Measurements from ENCODE around the gene MIS18A. TPM values are rescaled to one million over a fixed set of nuclear protein-coding genes. Genes with fewer than 3 reads are reported as not detected.
"Not testable (repeated sequence)": the region's sequence is repeated elsewhere in the genome, so short reads cannot be mapped to it uniquely, and the experiment has no call there.

MIS18A gene
- total and polyA plus RNA-seq, 7 donors, result 2.4 to 12.0 (median 6.4) TPM

DNA sequence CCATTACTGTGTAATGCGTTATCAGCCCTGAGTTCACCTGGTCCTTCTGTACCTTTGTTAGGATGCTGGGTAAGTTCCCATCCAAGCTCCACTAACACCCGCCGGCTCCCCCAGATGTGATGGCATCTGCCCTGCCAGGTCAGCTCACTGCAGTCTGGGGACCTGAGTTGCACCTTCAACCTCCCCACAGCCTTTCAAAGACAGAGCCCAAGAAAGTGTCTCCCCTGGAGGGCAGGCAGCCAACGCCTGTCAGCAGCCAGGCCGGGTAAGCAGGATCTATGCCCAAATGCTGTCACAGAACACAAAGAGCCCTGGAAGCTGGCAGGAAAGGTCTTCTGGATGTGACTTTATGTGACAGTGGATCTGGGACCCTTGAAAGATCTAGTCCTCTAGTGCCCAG is 33.5 kb upstream of the MIS18A start:
- WGBS, 2 donors, result 94 to 96% methylated on average over 5 of the region's 5 CpGs
- intact Hi-C loops (cut with DNase I), result no loop called here
- no peak for DNase-seq
- H3K27ac ChIP-seq, result no peak overlapping the region
- H3K4me3 ChIP-seq, result no peak overlapping the region
- H3K36me3 ChIP-seq, result peaks cover 2 to 73% (median 23%) of the 10 kb centered on the region in 4 donors
- H3K4me1 ChIP-seq, result no peaks in the 10 kb centered on the region
- H3K9me3 ChIP-seq, result no peaks in the 10 kb centered on the region
- no peaks in the 10 kb centered on the region for H3K27me3 ChIP-seq
- TF ChIP-seq POLR2AphosphoS5 (IDR thresholded peaks at IDR 0.05) (no peak), EP300 (IDR thresholded peaks at IDR 0.05) (no peak), POLR2A (IDR thresholded peaks at IDR 0.05) (no peak)
- TF ChIP-seq, protein P1, sequence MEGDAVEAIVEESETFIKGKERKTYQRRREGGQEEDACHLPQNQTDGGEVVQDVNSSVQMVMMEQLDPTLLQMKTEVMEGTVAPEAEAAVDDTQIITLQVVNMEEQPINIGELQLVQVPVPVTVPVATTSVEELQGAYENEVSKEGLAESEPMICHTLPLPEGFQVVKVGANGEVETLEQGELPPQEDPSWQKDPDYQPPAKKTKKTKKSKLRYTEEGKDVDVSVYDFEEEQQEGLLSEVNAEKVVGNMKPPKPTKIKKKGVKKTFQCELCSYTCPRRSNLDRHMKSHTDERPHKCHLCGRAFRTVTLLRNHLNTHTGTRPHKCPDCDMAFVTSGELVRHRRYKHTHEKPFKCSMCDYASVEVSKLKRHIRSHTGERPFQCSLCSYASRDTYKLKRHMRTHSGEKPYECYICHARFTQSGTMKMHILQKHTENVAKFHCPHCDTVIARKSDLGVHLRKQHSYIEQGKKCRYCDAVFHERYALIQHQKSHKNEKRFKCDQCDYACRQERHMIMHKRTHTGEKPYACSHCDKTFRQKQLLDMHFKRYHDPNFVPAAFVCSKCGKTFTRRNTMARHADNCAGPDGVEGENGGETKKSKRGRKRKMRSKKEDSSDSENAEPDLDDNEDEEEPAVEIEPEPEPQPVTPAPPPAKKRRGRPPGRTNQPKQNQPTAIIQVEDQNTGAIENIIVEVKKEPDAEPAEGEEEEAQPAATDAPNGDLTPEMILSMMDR (IDR thresholded peaks at IDR 0.05), result no peak

DNA sequence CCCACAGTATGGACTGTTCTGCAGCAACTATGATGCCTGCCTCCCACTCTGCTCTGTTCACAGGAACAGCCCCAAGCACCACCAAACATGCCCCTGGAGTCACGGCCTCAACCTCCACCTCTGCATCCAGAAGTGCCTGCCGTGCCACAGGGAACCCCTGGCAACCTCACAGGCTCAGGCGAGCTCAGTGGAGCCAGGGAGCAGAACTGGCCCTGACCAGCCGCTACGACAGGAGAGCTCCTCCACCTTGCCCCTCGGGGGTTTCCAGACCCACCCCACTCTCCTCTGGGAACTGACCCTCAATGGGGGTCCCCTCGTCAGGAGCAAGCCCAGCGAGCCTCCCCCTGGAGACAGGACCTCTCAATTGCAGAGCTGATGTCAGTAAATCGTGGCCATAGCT is 32.8 kb upstream of the MIS18A start:
- TF ChIP-seq POLR2AphosphoS5 (IDR thresholded peaks at IDR 0.05), result no peak
- TF ChIP-seq, protein P1 (IDR thresholded peaks at IDR 0.05), result no peak
- no peak for TF ChIP-seq EP300 (IDR thresholded peaks at IDR 0.05)
- TF ChIP-seq POLR2A (IDR thresholded peaks at IDR 0.05), result no peak
- Histone ChIP-seq H3K4me3 (no peak overlapping the region), H3K9me3 (no peaks in the 10 kb centered on the region), H3K4me1 (no peaks in the 10 kb centered on the region), H3K27ac (no peak overlapping the region), H3K27me3 (no peaks in the 10 kb centered on the region), H3K36me3 (peaks cover 0 to 66% (median 16%) of the 10 kb centered on the region in 4 donors)
- WGBS, 2 donors, result 96% methylated on average over 9 of the region's 9 CpGs
- no peak for DNase-seq
- intact Hi-C loops (cut with DNase I), result no loop called here

DNA sequence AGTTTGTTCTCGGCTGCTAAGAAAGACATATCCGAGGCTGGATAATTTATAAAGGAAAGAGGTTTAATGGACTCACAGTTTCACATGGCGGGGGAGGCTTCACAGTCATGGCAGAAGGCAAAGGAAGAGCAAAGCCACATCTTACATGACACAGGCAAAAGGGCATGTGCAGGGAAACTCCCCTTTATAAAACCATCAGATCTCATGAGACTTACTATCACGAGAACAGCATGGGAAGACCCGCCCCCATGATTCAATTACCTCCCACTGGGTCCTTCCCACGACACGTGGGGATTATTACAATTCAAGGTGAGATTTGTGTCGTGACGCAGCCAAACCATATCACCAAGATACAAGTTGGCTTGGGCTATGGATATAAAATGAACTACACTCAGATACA is 32.1 kb upstream of the MIS18A start:
- H3K36me3 ChIP-seq, result peaks cover 0 to 60% (median 11%) of the 10 kb centered on the region in 4 donors

DNA sequence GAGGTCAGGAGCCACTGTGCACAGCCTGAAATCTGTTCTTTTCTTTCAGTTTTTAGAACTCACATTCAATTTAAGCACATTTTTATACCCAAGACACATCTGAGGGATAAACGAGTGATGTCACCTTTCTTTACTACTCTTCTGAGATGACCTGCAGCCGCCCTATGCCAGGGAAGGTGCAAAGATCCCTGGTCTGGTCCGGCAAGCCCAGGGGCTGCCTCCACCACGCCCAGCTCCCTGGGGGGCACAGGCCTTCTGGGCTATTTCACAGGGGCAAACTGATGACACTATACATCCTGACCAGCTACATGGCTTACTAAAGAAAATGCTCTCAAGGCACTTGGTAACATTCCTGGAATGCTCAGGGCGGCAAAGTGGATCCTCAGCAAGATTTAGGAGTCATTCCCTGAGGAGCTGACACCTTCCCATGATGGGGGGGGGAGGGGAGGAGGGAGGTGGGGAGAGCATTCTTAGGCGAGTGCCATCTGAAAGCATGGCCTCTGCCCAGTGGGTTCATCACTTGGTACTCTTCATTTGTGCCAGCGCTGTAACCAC is 31.1 kb upstream of the MIS18A start:
- Histone ChIP-seq H3K27ac (no peak overlapping the region), H3K36me3 (peaks cover 0 to 50% (median 4%) of the 10 kb centered on the region in 4 donors), H3K4me3 (no peak overlapping the region), H3K27me3 (no peaks in the 10 kb centered on the region), H3K9me3 (no peaks in the 10 kb centered on the region), H3K4me1 (no peaks in the 10 kb centered on the region)
- TF ChIP-seq EP300 (IDR thresholded peaks at IDR 0.05), result no peak
- TF ChIP-seq, protein P1 (IDR thresholded peaks at IDR 0.05), result no peak
- no peak for TF ChIP-seq POLR2AphosphoS5 (IDR thresholded peaks at IDR 0.05)
- no peak for TF ChIP-seq POLR2A (IDR thresholded peaks at IDR 0.05)
- 91 to 94% methylated on average over 7 of the region's 7 CpGs for WGBS, 2 donors
- intact Hi-C loops (cut with DNase I), result no loop called here
- no peak for DNase-seq

More for the DNA sequence above, 32.1 kb upstream of the MIS18A start:
- WGBS, 2 donors, result 90 to 92% methylated on average over 9 of the region's 9 CpGs
- H3K27me3 ChIP-seq; H3K27ac ChIP-seq; intact Hi-C loops (cut with DNase I); H3K4me3 ChIP-seq; DNase-seq; H3K4me1 ChIP-seq; H3K9me3 ChIP-seq: not testable (repeated sequence)

DNA sequence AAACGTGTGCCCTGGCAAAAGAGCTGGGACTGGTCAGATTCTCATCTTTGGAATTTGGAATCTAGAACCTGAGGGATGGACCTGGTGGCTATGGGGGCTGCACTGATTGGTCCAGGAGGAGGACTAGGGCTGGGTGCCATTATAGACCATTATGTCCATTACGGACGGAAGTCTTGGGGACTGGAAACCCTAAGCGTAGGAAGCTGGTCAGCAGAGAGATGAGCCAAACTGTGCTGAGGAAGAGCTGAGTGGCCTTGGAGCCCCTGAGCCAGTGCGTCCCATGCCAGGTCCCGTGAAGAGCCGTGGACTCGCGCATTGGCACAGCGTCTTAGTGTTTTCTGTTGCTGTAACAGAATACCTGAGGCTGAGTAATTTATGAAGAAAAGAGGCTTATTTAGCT is 29.8 kb upstream of the MIS18A start:
- TF ChIP-seq, protein P1 (IDR thresholded peaks at IDR 0.05), result no peak
- TF ChIP-seq POLR2AphosphoS5 (IDR thresholded peaks at IDR 0.05) (no peak), EP300 (IDR thresholded peaks at IDR 0.05) (no peak), POLR2A (IDR thresholded peaks at IDR 0.05) (no peak)
- Histone ChIP-seq H3K4me1 (no peaks in the 10 kb centered on the region), H3K4me3 (no peak overlapping the region), H3K9me3 (no peaks in the 10 kb centered on the region), H3K36me3 (peaks cover 0 to 37% (median 0%) of the 10 kb centered on the region in 4 donors), H3K27me3 (no peaks in the 10 kb centered on the region), H3K27ac (no peak overlapping the region)
- intact Hi-C loops (cut with DNase I), result no loop called here
- no peak for DNase-seq
- WGBS, 2 donors, result 95 to 96% methylated on average over 10 of the region's 10 CpGs
